Glutamatergic neuron (in vitro differentiated cells): ENCODE results near the gene UBE2G2. TPM values are rescaled to one million over a fixed set of nuclear protein-coding genes. Genes with fewer than 3 reads are reported as not detected.
A peak's percentile ranks its signal among the peaks of the same experiment; 100 is the strongest.

ENCODE experiments used
- DNase-seq: peaks from one replicate; pipeline ENCODE4 v3.0.0; 2022
- H3K27ac Mint-ChIP-seq: one replicate; pipeline ENCODE4 v1.8.0; 2020; ENCODE audit warnings: mild to moderate bottlenecking, mixed read lengths, inconsistent platforms; ENCODE audit not compliant: unreplicated experiment
- H3K27me3 Mint-ChIP-seq: one replicate; pipeline ENCODE4 v1.8.0; 2020; ENCODE audit warnings: mild to moderate bottlenecking, moderate library complexity, mixed read lengths, inconsistent platforms; ENCODE audit not compliant: unreplicated experiment
- H3K36me3 Mint-ChIP-seq: one replicate; pipeline ENCODE4 v1.8.0; 2020; ENCODE audit warnings: mild to moderate bottlenecking, mixed read lengths, inconsistent platforms; ENCODE audit not compliant: unreplicated experiment
- H3K4me1 Mint-ChIP-seq: one replicate; pipeline ENCODE4 v1.8.0; 2020; ENCODE audit warnings: mild to moderate bottlenecking, low read depth, mixed read lengths, inconsistent platforms; ENCODE audit not compliant: unreplicated experiment
- H3K4me3 Mint-ChIP-seq: one replicate; pipeline ENCODE4 v1.8.0; 2020; ENCODE audit warnings: mild to moderate bottlenecking, mixed read lengths, inconsistent platforms; ENCODE audit not compliant: unreplicated experiment
- H3K9me3 Mint-ChIP-seq: one replicate; pipeline ENCODE4 v1.8.0; 2020; ENCODE audit warnings: mild to moderate bottlenecking, moderate library complexity, mixed read lengths, inconsistent platforms; ENCODE audit not compliant: unreplicated experiment
- total RNA-seq: library from RNA; stranded (reverse); fragmentation: NEBNext Ultra II Directional; extraction: Animal tissue kit (Norgen Biotek cat#: 25700); gene quantifications from one replicate; pipeline ENCODE4 v1.2.1, GENCODE V29; 2021; ENCODE audit not compliant: unreplicated experiment
- TF ChIP-seq, protein P1 (sequence below): fragments of 200-600 bp; sonication (generic); IDR thresholded peaks from one replicate; pipeline ENCODE4 v1.5.0; 2021; ENCODE audit not compliant: partially characterized antibody, unreplicated experiment

UBE2G2 gene
- total RNA-seq, 1 donor from 2014 or later = 77.7 TPM

DNA sequence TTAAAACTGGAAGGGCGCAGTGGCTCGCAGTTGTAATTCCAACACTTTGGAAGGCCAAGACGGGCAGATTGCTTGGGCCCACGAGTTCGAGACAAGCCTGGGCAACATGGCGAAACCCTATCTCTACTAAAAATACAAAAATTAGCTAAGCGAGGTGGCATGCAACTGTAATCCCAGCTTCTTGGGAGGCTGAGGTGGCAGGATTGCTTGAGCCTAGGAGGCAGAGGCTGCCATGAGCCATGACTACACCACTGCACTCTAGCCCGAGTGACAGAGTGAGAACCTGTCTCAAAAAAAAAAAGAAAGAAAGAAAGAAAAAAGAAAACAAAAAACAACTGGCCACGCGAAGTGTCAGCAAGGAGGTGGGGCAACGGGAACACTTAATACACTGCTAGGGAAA is 6.3 kb downstream of the UBE2G2 start:
- Mint-ChIP-seq H3K27ac (peak overlapping the region; percentile 17), H3K9me3 (peaks cover 6% of the 10 kb centered on the region), H3K4me3 (no peak overlapping the region), H3K36me3 (peaks cover 13% of the 10 kb centered on the region), H3K4me1 (peaks cover 13% of the 10 kb centered on the region), H3K27me3 (peaks cover 5% of the 10 kb centered on the region)
- no peak for DNase-seq
- TF ChIP-seq, protein P1, sequence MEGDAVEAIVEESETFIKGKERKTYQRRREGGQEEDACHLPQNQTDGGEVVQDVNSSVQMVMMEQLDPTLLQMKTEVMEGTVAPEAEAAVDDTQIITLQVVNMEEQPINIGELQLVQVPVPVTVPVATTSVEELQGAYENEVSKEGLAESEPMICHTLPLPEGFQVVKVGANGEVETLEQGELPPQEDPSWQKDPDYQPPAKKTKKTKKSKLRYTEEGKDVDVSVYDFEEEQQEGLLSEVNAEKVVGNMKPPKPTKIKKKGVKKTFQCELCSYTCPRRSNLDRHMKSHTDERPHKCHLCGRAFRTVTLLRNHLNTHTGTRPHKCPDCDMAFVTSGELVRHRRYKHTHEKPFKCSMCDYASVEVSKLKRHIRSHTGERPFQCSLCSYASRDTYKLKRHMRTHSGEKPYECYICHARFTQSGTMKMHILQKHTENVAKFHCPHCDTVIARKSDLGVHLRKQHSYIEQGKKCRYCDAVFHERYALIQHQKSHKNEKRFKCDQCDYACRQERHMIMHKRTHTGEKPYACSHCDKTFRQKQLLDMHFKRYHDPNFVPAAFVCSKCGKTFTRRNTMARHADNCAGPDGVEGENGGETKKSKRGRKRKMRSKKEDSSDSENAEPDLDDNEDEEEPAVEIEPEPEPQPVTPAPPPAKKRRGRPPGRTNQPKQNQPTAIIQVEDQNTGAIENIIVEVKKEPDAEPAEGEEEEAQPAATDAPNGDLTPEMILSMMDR = no peak

DNA sequence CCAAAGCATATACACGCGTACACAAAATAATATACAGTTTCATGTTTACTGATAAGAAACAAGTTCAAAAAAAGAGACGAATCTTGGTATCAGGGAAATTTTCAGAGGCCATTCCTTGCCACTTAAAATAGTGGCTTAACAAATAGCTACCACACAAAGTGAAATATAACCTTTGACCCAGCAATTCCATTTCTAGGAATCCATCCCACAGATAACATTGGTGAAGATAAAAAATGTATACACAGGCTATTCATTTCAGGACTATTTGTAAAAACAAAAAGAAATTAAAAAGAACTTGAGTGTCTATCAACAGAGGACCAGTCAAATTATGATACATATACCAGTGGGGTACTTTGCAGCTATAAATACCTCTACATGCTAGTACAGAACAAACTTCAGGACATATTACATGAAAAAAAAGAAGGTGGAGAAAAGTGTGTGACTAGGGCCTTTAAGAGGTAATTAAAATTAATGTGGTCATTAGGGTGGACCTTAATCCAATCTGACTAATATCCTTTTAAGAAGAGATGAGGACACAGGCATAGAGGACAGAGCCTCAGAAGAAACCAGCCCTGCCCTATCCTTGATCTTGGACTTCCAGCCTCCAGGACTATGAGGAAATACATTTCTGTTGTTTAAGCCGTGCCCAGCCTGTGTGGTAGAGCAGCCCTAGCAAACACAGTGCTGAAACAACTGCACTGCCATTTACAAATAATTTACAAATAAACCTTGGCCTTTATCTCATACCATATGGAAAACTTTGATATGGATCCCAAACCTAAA is 7.8 kb downstream of the UBE2G2 start:
- TF ChIP-seq, protein P1 = no peak
- H3K27me3 Mint-ChIP-seq = peaks cover 5% of the 10 kb centered on the region
- peaks cover 7% of the 10 kb centered on the region for H3K4me1 Mint-ChIP-seq
- H3K4me3 Mint-ChIP-seq = no peak overlapping the region
- peaks cover 8% of the 10 kb centered on the region for H3K9me3 Mint-ChIP-seq
- H3K36me3 Mint-ChIP-seq = peaks cover 13% of the 10 kb centered on the region
- no peak for DNase-seq
- H3K27ac Mint-ChIP-seq = peak overlapping the region; percentile 22

DNA sequence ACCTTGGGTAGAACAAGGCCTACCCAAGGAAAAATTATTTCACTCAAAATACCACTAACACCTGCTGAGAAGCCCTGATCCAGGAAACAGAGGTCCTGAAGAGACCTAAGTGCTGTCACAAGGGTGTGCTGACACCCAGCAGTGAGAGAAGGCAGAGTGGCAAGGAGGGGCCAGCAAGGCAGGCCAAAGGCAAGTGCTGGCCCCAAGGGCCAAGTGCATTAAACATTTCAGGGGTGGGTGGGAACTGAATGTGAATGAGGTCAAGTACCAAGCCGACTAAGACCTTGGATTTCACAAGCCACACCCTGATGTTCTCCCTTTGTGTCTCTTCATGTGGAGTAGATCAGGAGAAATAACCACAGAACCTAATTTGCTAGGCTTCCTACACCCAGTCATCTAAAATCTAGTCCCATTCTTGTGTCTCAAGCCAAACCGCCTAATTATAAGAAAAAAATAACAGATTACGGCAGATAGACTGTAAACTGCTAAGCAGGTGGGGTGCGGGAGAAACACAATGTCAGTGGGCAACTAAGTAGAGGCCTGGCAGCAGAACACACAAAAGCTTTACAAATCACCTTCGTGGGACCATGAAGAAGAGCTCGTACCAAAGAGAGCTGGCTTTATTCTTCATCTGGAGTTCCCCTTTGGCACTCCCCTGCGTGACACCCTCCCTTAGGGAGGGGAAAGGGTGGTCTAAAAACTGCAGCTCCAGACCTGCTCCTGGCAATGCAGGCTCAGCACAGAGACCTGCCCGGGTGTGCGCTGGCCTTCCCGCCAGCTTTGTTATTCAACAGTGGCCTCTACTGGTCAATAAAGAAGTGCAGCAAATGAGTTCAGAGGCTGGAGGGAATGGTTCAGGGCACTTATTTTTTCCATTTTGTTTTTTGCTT is 8.7 kb downstream of the UBE2G2 start:
- Mint-ChIP-seq H3K4me1 (peaks cover 7% of the 10 kb centered on the region), H3K36me3 (peaks cover 13% of the 10 kb centered on the region), H3K27ac (peak overlapping the region; percentile 14), H3K4me3 (no peak overlapping the region), H3K27me3 (peaks cover 5% of the 10 kb centered on the region), H3K9me3 (peaks cover 8% of the 10 kb centered on the region)
- TF ChIP-seq, protein P1 = peak; percentile 74
- peak; percentile 67 for DNase-seq

DNA sequence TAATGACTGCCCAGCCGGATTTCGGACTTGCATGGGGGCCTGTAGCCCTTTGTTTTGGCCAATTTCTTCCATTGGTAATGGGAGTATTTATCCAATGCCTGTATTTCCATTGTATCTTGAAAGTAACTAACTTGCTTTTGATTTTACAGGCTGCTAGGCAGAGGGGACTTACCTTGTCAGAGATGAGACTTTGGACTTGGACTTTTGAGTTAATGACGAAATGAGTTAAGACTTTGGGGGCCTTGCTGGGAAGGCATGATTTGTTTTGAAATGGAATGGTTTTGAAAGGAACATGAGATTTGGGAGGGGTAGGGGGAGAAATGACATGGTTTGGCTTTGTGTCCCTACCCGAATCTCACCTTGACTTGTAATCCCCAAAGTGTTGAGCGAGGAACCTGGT is 9.6 kb downstream of the UBE2G2 start:
- peaks cover 8% of the 10 kb centered on the region for H3K9me3 Mint-ChIP-seq
- H3K4me3 Mint-ChIP-seq = no peak overlapping the region
- peaks cover 6% of the 10 kb centered on the region for H3K4me1 Mint-ChIP-seq
- no peak overlapping the region for H3K27ac Mint-ChIP-seq
- peaks cover 5% of the 10 kb centered on the region for H3K27me3 Mint-ChIP-seq
- no peak for DNase-seq
- H3K36me3 Mint-ChIP-seq = peaks cover 12% of the 10 kb centered on the region
- TF ChIP-seq, protein P1 = no peak

DNA sequence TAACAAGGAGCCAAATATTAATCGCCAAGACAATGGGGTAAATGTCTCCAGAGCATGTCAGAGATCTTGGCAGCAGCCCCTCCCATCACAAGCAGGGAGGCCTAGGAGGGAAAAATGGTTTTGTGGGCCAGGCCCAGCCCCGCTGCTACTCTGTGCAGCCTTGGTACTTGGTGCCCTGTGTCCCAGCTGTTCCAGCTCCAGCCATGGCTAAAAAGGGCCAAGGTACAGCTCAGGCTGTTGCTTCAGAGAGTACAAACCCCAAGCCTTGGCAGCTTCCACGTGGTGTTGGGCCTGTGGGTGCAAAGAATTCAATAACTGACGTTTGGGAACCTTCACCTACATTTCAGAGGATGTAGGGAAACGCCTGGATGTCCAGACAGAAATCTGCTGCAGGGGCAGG is 10.4 kb downstream of the UBE2G2 start:
- H3K4me3 Mint-ChIP-seq = no peak overlapping the region
- H3K36me3 Mint-ChIP-seq = peaks cover 8% of the 10 kb centered on the region

More for the DNA sequence above, 10.4 kb downstream of the UBE2G2 start:
- DNase-seq = no peak
- Mint-ChIP-seq H3K27ac (no peak overlapping the region), H3K9me3 (peaks cover 8% of the 10 kb centered on the region), H3K27me3 (peaks cover 4% of the 10 kb centered on the region), H3K4me1 (peaks cover 3% of the 10 kb centered on the region)
- TF ChIP-seq, protein P1 = no peak
